H1 (cell line): Measurements from ENCODE around the gene RXFP1. TPM values are rescaled to one million over a fixed set of nuclear protein-coding genes. Genes with fewer than 3 reads are reported as not detected.

ENCODE experiments used
- TAF7 ChIP-seq: optimal IDR thresholded peaks from 2 replicates; pipeline ENCODE3; 2011; ENCODE audit warnings: low read depth, mild to moderate bottlenecking, inconsistent platforms, low read length, moderate library complexity, borderline replicate concordance
- polyA plus RNA-seq, 7 experiments: library from polyadenylated mRNA; depleted of rRNA in 3 of 7; stranded (reverse) in 5 of 7; unstranded in 2 of 7; fragments of >200 nt in 5 of 7; fragments of 200-250 nt in 2 of 7; gene quantifications; 1 replicate in 5 of 7; 2 replicates in 1 of 7; 4 replicates in 1 of 7; pipeline versions ENCODE4 v1.2.1 to v1.2.3, GENCODE V29; 2011 to 2013; ENCODE audit warnings: missing spikeins in 2 of 7, mixed read lengths in 2 of 7
- total RNA-seq: library from RNA; stranded (reverse); fragmentation: NEBNext Ultra II Directional; extraction: Animal tissue kit (Norgen Biotek cat#: 25700); gene quantifications from 2 replicates; pipeline ENCODE4 v1.2.1, GENCODE V29; 2021

RXFP1 gene
- total and polyA plus RNA-seq, 2 of the 8 experiments (the other 6 are each of a cell fraction or from before 2014, with no cell fraction given), result 0.14 to 0.56 TPM

- TF ChIP-seq TAF7, result no peak
- TF ChIP-seq, all 59 proteins: peak for 0
Measured at GRCh38 chr4:158599150-158599549, 77.5 kb downstream of the RXFP1 start (continued).
